ENCODE measurements around the gene GPATCH8.
"Not testable (repeated sequence)": the region's sequence is repeated elsewhere in the genome, so short reads cannot be mapped to it uniquely, and the experiment has no call there.

The GPATCH8 gene

DNA sequence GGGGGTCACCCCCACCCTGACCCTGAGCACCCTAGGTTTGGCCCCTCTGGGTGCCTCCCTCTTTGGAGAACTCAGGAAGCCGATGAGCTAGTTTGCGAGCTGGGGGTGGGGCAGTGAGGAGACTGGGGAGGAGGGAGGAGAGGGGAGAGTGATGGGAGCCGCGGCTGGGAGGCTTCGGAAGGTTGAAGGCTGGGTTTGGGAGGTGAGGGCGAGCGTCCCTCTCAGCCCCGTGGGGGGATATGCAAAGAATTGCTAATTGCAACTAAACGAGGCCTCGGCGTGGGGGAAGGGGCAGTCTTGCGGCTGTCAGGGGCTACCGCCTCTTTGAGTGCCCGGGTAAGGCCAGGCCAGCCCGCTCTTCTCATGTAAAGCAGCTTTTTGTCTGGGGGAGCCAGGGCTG, 36.5 kb upstream of the GPATCH8 start:
- TF ChIP-seq, protein P1, sequence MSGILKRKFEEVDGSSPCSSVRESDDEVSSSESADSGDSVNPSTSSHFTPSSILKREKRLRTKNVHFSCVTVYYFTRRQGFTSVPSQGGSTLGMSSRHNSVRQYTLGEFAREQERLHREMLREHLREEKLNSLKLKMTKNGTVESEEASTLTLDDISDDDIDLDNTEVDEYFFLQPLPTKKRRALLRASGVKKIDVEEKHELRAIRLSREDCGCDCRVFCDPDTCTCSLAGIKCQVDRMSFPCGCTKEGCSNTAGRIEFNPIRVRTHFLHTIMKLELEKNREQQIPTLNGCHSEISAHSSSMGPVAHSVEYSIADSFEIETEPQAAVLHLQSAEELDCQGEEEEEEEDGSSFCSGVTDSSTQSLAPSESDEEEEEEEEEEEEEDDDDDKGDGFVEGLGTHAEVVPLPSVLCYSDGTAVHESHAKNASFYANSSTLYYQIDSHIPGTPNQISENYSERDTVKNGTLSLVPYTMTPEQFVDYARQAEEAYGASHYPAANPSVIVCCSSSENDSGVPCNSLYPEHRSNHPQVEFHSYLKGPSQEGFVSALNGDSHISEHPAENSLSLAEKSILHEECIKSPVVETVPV (CRISPR knock-in tag; IDR thresholded peaks at IDR 0.05): no peak
- no peak for TF ChIP-seq PPARA (CRISPR knock-in tag; IDR thresholded peaks at IDR 0.05; ENCODE audit: borderline replicate concordance)
- TF ChIP-seq OSR1 (CRISPR knock-in tag; IDR thresholded peaks at IDR 0.05): no peak
- TF ChIP-seq ZFP30 (CRISPR knock-in tag; IDR thresholded peaks at IDR 0.05): no peak
- no peak for TF ChIP-seq ISL1 (CRISPR knock-in tag; IDR thresholded peaks at IDR 0.05)
- no peak for TF ChIP-seq TSHZ2 (CRISPR knock-in tag; IDR thresholded peaks at IDR 0.05)
- no peak for TF ChIP-seq TOX (CRISPR knock-in tag; IDR thresholded peaks at IDR 0.05; ENCODE audit: borderline replicate concordance)
- TF ChIP-seq TCF4 (CRISPR knock-in tag; IDR thresholded peaks at IDR 0.05; ENCODE audit: borderline replicate concordance): no peak
- no peak for TF ChIP-seq SNAI2 (CRISPR knock-in tag; IDR thresholded peaks at IDR 0.05)
- ATAC-seq: no peak

DNA sequence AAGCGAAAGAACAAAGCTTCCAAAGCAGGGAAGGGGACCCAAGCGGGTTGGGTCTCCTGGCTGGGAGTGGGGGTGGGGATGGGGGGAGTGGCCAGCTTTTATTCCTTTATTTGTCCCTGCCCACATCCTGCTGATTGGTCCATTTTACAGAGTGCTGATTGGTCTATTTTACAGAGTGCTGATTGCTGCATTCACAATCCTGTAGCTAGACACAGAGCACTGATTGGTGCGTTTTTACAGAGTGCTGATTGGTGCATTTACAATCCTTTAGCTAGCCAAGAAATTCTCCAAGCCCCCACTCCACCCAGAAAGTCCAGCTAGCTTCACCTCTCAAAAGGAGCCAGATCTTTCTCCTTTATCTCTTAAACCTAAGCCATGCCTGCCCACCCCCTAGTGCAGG, 34.7 kb upstream of the GPATCH8 start:
- not testable (repeated sequence) for ATAC-seq

- TF ChIP-seq PATZ1 (CRISPR knock-in tag; IDR thresholded peaks at IDR 0.05; ENCODE audit: borderline replicate concordance) (no peak), RARB (CRISPR knock-in tag; IDR thresholded peaks at IDR 0.05) (no peak), ARNTL (CRISPR knock-in tag; IDR thresholded peaks at IDR 0.05; ENCODE audit: borderline replicate concordance, low read depth) (no peak), BACH2 (CRISPR knock-in tag; IDR thresholded peaks at IDR 0.05; ENCODE audit: borderline replicate concordance) (no peak), ZFP30 (CRISPR knock-in tag; IDR thresholded peaks at IDR 0.05) (no peak), TSHZ2 (CRISPR knock-in tag; IDR thresholded peaks at IDR 0.05) (no peak), ZNF70 (CRISPR knock-in tag; IDR thresholded peaks at IDR 0.05) (no peak), ZNF8 (CRISPR knock-in tag; IDR thresholded peaks at IDR 0.05) (no peak), ESRRG (CRISPR knock-in tag; IDR thresholded peaks at IDR 0.05) (no peak), CSDC2 (CRISPR knock-in tag; IDR thresholded peaks at IDR 0.05) (no peak), PPARA (CRISPR knock-in tag; IDR thresholded peaks at IDR 0.05; ENCODE audit: borderline replicate concordance) (no peak), TCF4 (CRISPR knock-in tag; IDR thresholded peaks at IDR 0.05; ENCODE audit: borderline replicate concordance) (no peak), SNAI2 (CRISPR knock-in tag; IDR thresholded peaks at IDR 0.05) (no peak), TOX (CRISPR knock-in tag; IDR thresholded peaks at IDR 0.05; ENCODE audit: borderline replicate concordance) (no peak), ZC3H10 (CRISPR knock-in tag; IDR thresholded peaks at IDR 0.05) (no peak), ISL1 (CRISPR knock-in tag; IDR thresholded peaks at IDR 0.05) (no peak), ZFP3 (CRISPR knock-in tag; IDR thresholded peaks at IDR 0.05) (no peak)
- TF ChIP-seq, protein P1 (CRISPR knock-in tag; IDR thresholded peaks at IDR 0.05): no peak
- TF ChIP-seq, protein P2, sequence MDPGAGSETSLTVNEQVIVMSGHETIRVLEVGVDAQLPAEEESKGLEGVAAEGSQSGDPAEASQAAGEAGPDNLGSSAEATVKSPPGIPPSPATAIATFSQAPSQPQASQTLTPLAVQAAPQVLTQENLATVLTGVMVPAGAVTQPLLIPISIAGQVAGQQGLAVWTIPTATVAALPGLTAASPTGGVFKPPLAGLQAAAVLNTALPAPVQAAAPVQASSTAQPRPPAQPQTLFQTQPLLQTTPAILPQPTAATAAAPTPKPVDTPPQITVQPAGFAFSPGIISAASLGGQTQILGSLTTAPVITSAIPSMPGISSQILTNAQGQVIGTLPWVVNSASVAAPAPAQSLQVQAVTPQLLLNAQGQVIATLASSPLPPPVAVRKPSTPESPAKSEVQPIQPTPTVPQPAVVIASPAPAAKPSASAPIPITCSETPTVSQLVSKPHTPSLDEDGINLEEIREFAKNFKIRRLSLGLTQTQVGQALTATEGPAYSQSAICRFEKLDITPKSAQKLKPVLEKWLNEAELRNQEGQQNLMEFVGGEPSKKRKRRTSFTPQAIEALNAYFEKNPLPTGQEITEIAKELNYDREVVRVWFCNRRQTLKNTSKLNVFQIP (CRISPR knock-in tag; IDR thresholded peaks at IDR 0.05; ENCODE audit: borderline replicate concordance, low read depth): no peak
- TF ChIP-seq, protein P3, sequence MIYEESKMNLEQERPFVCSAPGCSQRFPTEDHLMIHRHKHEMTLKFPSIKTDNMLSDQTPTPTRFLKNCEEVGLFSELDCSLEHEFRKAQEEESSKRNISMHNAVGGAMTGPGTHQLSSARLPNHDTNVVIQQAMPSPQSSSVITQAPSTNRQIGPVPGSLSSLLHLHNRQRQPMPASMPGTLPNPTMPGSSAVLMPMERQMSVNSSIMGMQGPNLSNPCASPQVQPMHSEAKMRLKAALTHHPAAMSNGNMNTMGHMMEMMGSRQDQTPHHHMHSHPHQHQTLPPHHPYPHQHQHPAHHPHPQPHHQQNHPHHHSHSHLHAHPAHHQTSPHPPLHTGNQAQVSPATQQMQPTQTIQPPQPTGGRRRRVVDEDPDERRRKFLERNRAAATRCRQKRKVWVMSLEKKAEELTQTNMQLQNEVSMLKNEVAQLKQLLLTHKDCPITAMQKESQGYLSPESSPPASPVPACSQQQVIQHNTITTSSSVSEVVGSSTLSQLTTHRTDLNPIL (CRISPR knock-in tag; IDR thresholded peaks at IDR 0.05; ENCODE audit: low read depth): no peak
- no peak; the same call in 2 of the 3 replicates for ATAC-seq
Measured at GRCh38 chr17:44536090-44536953, 33.1 kb upstream of the GPATCH8 start.

All from SK-N-SH treated with all-trans-retinoic acid at 6 μM for 48 hours (cell line).